Melanocyte of skin (primary cell): ENCODE results near the gene KAT14. TPM values are rescaled to one million over a fixed set of nuclear protein-coding genes. Genes with fewer than 3 reads are reported as not detected.

Experiments
- small RNA-seq, 2 donors: library from RNA; depleted of rRNA; stranded (forward); fragments of <200 nt; gene quantifications; one replicate each; pipeline ENCODE3, GENCODE V24; 2012
- total RNA-seq, 2 donors: library from RNA; depleted of rRNA; stranded (reverse); fragments of >200 nt; gene quantifications; 2 replicates each; pipeline ENCODE4 v1.2.3, GENCODE V29; 2012

KAT14 gene, protein sequence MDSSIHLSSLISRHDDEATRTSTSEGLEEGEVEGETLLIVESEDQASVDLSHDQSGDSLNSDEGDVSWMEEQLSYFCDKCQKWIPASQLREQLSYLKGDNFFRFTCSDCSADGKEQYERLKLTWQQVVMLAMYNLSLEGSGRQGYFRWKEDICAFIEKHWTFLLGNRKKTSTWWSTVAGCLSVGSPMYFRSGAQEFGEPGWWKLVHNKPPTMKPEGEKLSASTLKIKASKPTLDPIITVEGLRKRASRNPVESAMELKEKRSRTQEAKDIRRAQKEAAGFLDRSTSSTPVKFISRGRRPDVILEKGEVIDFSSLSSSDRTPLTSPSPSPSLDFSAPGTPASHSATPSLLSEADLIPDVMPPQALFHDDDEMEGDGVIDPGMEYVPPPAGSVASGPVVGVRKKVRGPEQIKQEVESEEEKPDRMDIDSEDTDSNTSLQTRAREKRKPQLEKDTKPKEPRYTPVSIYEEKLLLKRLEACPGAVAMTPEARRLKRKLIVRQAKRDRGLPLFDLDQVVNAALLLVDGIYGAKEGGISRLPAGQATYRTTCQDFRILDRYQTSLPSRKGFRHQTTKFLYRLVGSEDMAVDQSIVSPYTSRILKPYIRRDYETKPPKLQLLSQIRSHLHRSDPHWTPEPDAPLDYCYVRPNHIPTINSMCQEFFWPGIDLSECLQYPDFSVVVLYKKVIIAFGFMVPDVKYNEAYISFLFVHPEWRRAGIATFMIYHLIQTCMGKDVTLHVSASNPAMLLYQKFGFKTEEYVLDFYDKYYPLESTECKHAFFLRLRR
- 10 to 100 TPM; 18.9 to 19.0 TPM for total RNA-seq

DNA sequence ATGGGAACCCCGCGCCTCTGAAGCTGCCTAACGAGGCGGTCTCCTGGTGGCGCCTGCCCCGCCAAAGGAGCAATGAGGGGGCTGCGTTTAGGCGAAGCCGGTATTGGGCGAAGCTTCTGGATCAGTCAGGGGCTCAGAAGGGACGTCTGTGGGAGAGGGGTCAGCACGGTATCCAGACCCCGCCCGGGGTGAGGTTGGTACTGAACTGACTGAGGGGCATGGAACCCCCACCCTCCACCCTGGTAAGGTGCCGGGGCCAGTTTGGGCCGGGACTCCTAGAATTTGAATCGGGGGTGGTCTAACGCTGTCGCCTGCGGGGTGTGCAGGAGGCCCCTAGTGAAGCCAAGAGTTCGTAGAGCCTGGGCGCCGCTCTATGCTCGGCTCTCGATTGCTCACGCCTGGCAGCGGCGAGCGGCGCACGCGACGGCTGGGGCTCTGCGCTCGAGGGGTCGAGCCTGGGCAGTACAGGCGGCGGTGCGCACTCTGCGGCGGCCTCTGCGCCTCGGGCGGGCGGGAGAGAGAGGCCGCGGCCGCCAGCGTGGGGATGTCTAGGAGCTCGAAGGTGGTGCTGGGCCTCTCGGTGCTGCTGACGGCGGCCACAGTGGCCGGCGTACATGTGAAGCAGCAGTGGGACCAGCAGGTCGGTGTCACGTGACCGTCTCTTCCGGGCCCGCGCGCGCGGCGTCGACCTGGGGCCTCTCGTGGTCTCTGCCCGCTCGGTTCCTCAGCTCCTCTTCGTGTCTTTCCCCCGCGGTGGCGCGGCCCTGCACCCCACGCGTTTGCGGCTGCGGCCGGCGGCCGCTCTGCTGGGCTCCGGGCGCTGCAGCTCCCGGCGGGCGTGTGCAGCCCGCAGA, at the start of gene KAT14, which contains the start of gene PET117:
Gene KAT14, plus strand, starts transcription at position 452 of the 854 bp plus-strand sequence. CDS start 4,798 bp downstream, outside the sequence.
Gene PET117, plus strand, starts transcription at position 452 of the 854 bp plus-strand sequence. Its CDS starts 93 bp downstream, at position 545.

Small RNA genes within 50 kb of the gene (small RNA-seq; reads per million reads assigned to genes)
- gene RF00019 (0 reads per million in 2 donors), gene RNU7-137P (0 reads per million in 2 donors)

Other genes starting within 250 kb of the KAT14 start
- gene SNX5, start 169.1 kb upstream of the KAT14 start, total RNA-seq = 100 to 1,000 TPM in 1 of 2 donors, 10 to 100 TPM in 1; 69.9 to 145 TPM
- gene MGME1, start 168.8 kb upstream of the KAT14 start, total RNA-seq = 10 to 100 TPM; 14.1 to 26.6 TPM
- gene OVOL2, start 79.9 kb upstream of the KAT14 start, total RNA-seq = not detected
- 10 to 100 TPM; 11.4 to 15.7 TPM for gene PET117, start within 50 bp of the KAT14 start, total RNA-seq
- 10 to 100 TPM in 1 of 2 donors, 1 to 10 TPM in 1; 8.9 to 10.7 TPM for gene ZNF133, start 150.7 kb downstream of the KAT14 start, total RNA-seq